Measurements from ENCODE around the gene ITPK1.

The ITPK1 gene

GRCh38 chr14:92988786-92989755 is 126.7 kb downstream of the ITPK1 start:
- Histone ChIP-seq H3K27me3 (ENCODE audit: control insufficient read depth in 2 of 2, insufficient read depth in 2 of 2, low read length in 2 of 2) (no peaks in the 10 kb centered on the region), H3K9me3 (ENCODE audit: control insufficient read depth in 2 of 2, low read length in 2 of 2) (no peaks in the 10 kb centered on the region), H3K4me3 (ENCODE audit: low read length in 2 of 2) (no peak overlapping the region), H3K36me3 (ENCODE audit: control insufficient read depth in 2 of 2, insufficient read depth in 2 of 2, low read length in 2 of 2) (peaks cover 14 to 24% of the 10 kb centered on the region in 2 donors), H3K27ac (ENCODE audit: low read depth in 2 of 2, low read length in 2 of 2) (no peak overlapping the region), H3K9ac (ENCODE audit: low read depth in 1 of 2, low read length in 2 of 2) (no peak overlapping the region), H3K4me1 (ENCODE audit: control insufficient read depth in 2 of 2, insufficient read depth in 2 of 2, low read length in 2 of 2) (no peaks in the 10 kb centered on the region)

DNA sequence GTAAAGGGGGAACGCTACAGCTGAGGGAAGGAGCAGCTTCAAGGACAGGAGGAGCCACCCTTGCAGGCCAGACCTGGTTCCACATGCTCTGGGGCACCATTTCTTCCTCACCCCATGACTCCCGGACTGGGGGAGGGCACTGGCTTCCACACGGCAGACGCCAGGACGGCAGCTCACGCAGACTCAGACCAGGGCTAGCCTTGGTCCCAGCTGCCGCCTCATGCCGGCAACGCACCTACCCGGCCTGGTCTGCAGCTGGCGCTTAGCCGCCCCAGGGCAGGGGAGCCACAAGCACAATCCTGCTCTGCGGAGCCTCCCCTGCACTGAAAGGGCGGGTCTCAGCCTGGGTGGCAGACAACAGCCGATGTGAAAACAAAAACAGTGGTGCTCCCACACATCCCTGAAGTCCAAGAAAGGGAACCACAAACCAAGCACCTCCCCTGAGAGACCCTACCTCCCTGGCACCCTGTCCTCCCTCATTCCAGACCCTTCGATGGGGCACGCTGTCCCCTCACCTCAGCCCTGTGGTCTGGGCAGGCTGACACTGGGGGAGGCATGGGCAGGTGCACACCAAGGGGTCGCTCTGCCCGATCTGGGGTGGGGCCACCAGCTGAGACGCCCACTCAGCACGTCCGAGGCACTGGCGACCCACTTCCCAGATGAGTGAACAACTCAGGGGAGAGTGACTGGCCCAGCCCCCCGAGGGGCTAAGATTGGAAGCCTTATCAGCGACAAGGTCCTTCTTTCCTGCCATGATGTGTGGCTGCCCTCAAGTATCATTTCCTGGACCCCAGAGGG is 127.8 kb downstream of the ITPK1 start:
- Histone ChIP-seq H3K27ac (ENCODE audit: low read depth in 2 of 2, low read length in 2 of 2) (no peak overlapping the region), H3K9me3 (ENCODE audit: control insufficient read depth in 2 of 2, low read length in 2 of 2) (no peaks in the 10 kb centered on the region), H3K4me1 (ENCODE audit: control insufficient read depth in 2 of 2, insufficient read depth in 2 of 2, low read length in 2 of 2) (no peaks in the 10 kb centered on the region), H3K36me3 (ENCODE audit: control insufficient read depth in 2 of 2, insufficient read depth in 2 of 2, low read length in 2 of 2) (peaks cover 9 to 14% of the 10 kb centered on the region in 2 donors), H3K4me3 (ENCODE audit: low read length in 2 of 2) (no peak overlapping the region), H3K9ac (ENCODE audit: low read depth in 1 of 2, low read length in 2 of 2) (no peak overlapping the region), H3K27me3 (ENCODE audit: control insufficient read depth in 2 of 2, insufficient read depth in 2 of 2, low read length in 2 of 2) (no peaks in the 10 kb centered on the region)

DNA sequence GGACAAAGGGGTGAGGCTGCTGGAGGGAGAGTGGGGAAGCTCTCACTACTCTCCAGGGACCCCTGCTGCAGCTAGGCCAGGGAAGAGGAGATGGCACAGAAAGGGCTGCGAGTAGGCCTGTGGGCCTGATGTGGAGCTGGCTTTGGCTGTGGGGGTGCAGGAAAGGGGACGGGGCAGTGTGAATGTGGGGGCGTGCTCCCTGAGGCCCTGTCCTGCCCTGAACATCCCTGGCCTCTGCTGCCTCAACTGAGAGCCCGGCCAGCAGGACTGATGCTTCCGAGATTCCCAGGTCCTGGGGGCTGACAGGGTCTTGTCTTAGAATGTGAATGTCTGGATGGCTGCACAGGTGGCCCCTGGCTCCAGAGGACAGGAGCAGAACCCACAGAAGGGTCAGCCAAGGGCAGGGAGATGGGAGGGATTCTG is 128.6 kb downstream of the ITPK1 start:
- Histone ChIP-seq H3K27ac (ENCODE audit: low read depth in 2 of 2, low read length in 2 of 2) (peak overlapping the region in 1 of 2 donors; percentile 16), H3K27me3 (ENCODE audit: control insufficient read depth in 2 of 2, insufficient read depth in 2 of 2, low read length in 2 of 2) (no peaks in the 10 kb centered on the region), H3K9ac (ENCODE audit: low read depth in 1 of 2, low read length in 2 of 2) (no peak overlapping the region), H3K9me3 (ENCODE audit: control insufficient read depth in 2 of 2, low read length in 2 of 2) (no peaks in the 10 kb centered on the region), H3K4me3 (ENCODE audit: low read length in 2 of 2) (no peak overlapping the region), H3K4me1 (ENCODE audit: control insufficient read depth in 2 of 2, insufficient read depth in 2 of 2, low read length in 2 of 2) (no peaks in the 10 kb centered on the region), H3K36me3 (ENCODE audit: control insufficient read depth in 2 of 2, insufficient read depth in 2 of 2, low read length in 2 of 2) (peaks cover 5 to 10% of the 10 kb centered on the region in 2 donors)

DNA sequence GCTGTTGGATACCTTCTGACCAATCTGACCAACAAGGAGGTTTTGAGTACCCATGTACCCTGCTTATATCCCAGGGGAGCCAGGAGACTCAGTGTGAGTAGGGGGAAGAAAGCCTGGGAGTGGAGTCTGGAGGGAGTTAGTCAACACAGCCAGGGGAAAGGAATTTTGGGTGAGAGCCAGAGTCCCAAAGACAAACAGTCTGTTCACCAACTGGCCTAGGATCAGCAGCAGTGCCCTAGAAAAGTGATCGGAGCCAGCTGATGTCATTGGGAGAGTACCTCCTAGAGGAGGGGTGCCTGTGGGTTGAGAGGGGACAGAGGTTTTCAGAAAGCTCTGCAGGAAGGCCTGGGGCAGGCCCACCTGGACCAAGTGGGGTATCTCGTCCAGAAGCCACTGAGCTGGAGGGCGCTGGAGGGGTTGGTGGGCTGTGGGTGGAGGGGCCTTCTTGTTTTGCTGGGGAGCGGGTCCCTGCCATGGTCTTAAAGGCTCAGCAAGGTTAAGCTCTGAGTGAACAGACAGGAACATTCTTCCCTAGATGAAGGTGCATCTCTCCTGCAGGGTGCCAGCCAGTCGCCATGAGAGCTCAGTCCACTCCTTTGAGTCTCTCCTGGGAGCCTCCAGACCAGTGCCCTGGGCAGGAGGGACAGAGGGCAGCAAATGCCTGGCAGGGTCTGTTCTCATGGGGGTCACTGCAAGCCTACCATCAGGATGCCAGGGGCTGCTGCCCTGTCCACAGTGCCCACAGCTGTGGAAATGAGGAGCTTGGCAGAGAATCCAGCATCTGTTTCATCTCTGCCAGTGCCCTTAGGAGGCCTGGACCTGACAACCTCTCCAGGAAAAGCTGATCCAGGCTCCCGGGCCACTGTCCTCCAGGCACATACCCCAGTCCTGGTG is 129.2 kb downstream of the ITPK1 start:
- Histone ChIP-seq H3K36me3 (ENCODE audit: control insufficient read depth in 2 of 2, insufficient read depth in 2 of 2, low read length in 2 of 2) (peaks cover 0 to 10% of the 10 kb centered on the region in 2 donors), H3K27me3 (ENCODE audit: control insufficient read depth in 2 of 2, insufficient read depth in 2 of 2, low read length in 2 of 2) (no peaks in the 10 kb centered on the region), H3K9me3 (ENCODE audit: control insufficient read depth in 2 of 2, low read length in 2 of 2) (no peaks in the 10 kb centered on the region), H3K27ac (ENCODE audit: low read depth in 2 of 2, low read length in 2 of 2) (peak overlapping the region in 1 of 2 donors; percentile 16), H3K4me1 (ENCODE audit: control insufficient read depth in 2 of 2, insufficient read depth in 2 of 2, low read length in 2 of 2) (no peaks in the 10 kb centered on the region), H3K4me3 (ENCODE audit: low read length in 2 of 2) (no peak overlapping the region), H3K9ac (ENCODE audit: low read depth in 1 of 2, low read length in 2 of 2) (no peak overlapping the region)

- no peak overlapping the region for H3K9ac ChIP-seq (ENCODE audit: low read depth in 1 of 2, low read length in 2 of 2)
- no peaks in the 10 kb centered on the region for H3K27me3 ChIP-seq (ENCODE audit: control insufficient read depth in 2 of 2, insufficient read depth in 2 of 2, low read length in 2 of 2)
- H3K27ac ChIP-seq (ENCODE audit: low read depth in 2 of 2, low read length in 2 of 2): no peak overlapping the region
- peaks cover 0 to 10% of the 10 kb centered on the region in 2 donors for H3K36me3 ChIP-seq (ENCODE audit: control insufficient read depth in 2 of 2, insufficient read depth in 2 of 2, low read length in 2 of 2)
- no peak overlapping the region for H3K4me3 ChIP-seq (ENCODE audit: low read length in 2 of 2)
- no peaks in the 10 kb centered on the region for H3K4me1 ChIP-seq (ENCODE audit: control insufficient read depth in 2 of 2, insufficient read depth in 2 of 2, low read length in 2 of 2)
- H3K9me3 ChIP-seq (ENCODE audit: control insufficient read depth in 2 of 2, low read length in 2 of 2): no peaks in the 10 kb centered on the region
Measured at GRCh38 chr14:92985521-92985920, 130.2 kb downstream of the ITPK1 start.

DNA sequence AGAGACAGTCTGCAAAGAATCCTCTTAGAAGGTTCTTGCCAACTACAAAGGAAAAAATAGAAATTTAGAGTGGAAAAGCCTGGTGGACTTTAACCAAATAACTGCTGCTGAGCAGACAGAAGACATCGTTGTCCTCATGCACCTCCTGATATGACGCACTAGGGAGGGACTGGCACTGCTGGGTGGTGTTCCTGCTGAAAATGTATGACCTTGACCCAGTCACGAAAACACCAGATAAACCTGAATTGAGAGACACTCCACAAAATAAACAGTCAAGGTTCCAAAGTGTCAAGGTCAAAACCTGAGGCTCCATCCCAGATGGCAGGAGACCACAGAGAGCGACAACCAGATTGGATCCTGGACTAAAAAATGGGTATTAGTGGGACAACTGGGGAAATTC is 130.8 kb downstream of the ITPK1 start:
- Histone ChIP-seq H3K27me3 (ENCODE audit: control insufficient read depth in 2 of 2, insufficient read depth in 2 of 2, low read length in 2 of 2) (no peaks in the 10 kb centered on the region), H3K36me3 (ENCODE audit: control insufficient read depth in 2 of 2, insufficient read depth in 2 of 2, low read length in 2 of 2) (peaks cover 4 to 10% of the 10 kb centered on the region in 2 donors), H3K9me3 (ENCODE audit: control insufficient read depth in 2 of 2, low read length in 2 of 2) (peaks cover 0 to 2% of the 10 kb centered on the region in 2 donors), H3K4me1 (ENCODE audit: control insufficient read depth in 2 of 2, insufficient read depth in 2 of 2, low read length in 2 of 2) (no peaks in the 10 kb centered on the region), H3K27ac (ENCODE audit: low read depth in 2 of 2, low read length in 2 of 2) (no peak overlapping the region), H3K9ac (ENCODE audit: low read depth in 1 of 2, low read length in 2 of 2) (no peak overlapping the region), H3K4me3 (ENCODE audit: low read length in 2 of 2) (no peak overlapping the region)

GRCh38 chr14:92984082-92984788 is 131.5 kb downstream of the ITPK1 start:
- H3K4me1 ChIP-seq (ENCODE audit: control insufficient read depth in 2 of 2, insufficient read depth in 2 of 2, low read length in 2 of 2): no peaks in the 10 kb centered on the region
- H3K27ac ChIP-seq (ENCODE audit: low read depth in 2 of 2, low read length in 2 of 2): no peak overlapping the region
- H3K27me3 ChIP-seq (ENCODE audit: control insufficient read depth in 2 of 2, insufficient read depth in 2 of 2, low read length in 2 of 2): no peaks in the 10 kb centered on the region
- H3K9ac ChIP-seq (ENCODE audit: low read depth in 1 of 2, low read length in 2 of 2): no peak overlapping the region
- H3K36me3 ChIP-seq (ENCODE audit: control insufficient read depth in 2 of 2, insufficient read depth in 2 of 2, low read length in 2 of 2): peaks cover 4 to 6% of the 10 kb centered on the region in 2 donors
- peaks cover 0 to 2% of the 10 kb centered on the region in 2 donors for H3K9me3 ChIP-seq (ENCODE audit: control insufficient read depth in 2 of 2, low read length in 2 of 2)
- no peak overlapping the region for H3K4me3 ChIP-seq (ENCODE audit: low read length in 2 of 2)

- H3K27ac ChIP-seq (ENCODE audit: low read depth in 2 of 2, low read length in 2 of 2): no peak overlapping the region
- peaks cover 4 to 12% of the 10 kb centered on the region in 2 donors for H3K36me3 ChIP-seq (ENCODE audit: control insufficient read depth in 2 of 2, insufficient read depth in 2 of 2, low read length in 2 of 2)
- no peak overlapping the region for H3K4me3 ChIP-seq (ENCODE audit: low read length in 2 of 2)
- no peaks in the 10 kb centered on the region for H3K27me3 ChIP-seq (ENCODE audit: control insufficient read depth in 2 of 2, insufficient read depth in 2 of 2, low read length in 2 of 2)
- H3K9ac ChIP-seq (ENCODE audit: low read depth in 1 of 2, low read length in 2 of 2): no peak overlapping the region
- peaks cover 0 to 5% of the 10 kb centered on the region in 2 donors for H3K9me3 ChIP-seq (ENCODE audit: control insufficient read depth in 2 of 2, low read length in 2 of 2)
- H3K4me1 ChIP-seq (ENCODE audit: control insufficient read depth in 2 of 2, insufficient read depth in 2 of 2, low read length in 2 of 2): no peaks in the 10 kb centered on the region
Measured at GRCh38 chr14:92982956-92983355, 132.8 kb downstream of the ITPK1 start.

DNA sequence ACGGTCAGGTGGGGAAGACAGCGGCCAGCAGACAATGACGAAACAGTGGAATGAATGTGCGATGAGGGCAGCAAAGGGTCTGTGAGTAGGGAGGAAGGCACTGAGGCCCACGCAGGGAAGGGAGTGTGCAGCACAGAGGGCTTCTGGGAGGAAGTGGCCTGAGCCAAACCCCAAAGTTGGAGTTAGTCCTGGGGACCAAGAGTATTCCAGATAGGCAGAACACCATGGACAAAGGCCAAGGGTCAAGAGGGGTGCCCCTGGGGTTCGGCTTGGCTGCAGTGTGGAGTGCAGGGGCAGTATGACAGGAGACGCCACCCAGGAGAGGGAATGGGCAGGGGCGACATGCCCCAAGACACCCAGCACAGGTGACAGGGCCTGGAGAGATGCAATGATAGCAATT is 134.0 kb downstream of the ITPK1 start:
- Histone ChIP-seq H3K36me3 (ENCODE audit: control insufficient read depth in 2 of 2, insufficient read depth in 2 of 2, low read length in 2 of 2) (peaks cover 10 to 19% of the 10 kb centered on the region in 2 donors), H3K27ac (ENCODE audit: low read depth in 2 of 2, low read length in 2 of 2) (no peak overlapping the region), H3K9ac (ENCODE audit: low read depth in 1 of 2, low read length in 2 of 2) (no peak overlapping the region), H3K4me1 (ENCODE audit: control insufficient read depth in 2 of 2, insufficient read depth in 2 of 2, low read length in 2 of 2) (no peaks in the 10 kb centered on the region), H3K9me3 (ENCODE audit: control insufficient read depth in 2 of 2, low read length in 2 of 2) (peaks cover 0 to 7% of the 10 kb centered on the region in 2 donors), H3K4me3 (ENCODE audit: low read length in 2 of 2) (no peak overlapping the region), H3K27me3 (ENCODE audit: control insufficient read depth in 2 of 2, insufficient read depth in 2 of 2, low read length in 2 of 2) (no peaks in the 10 kb centered on the region)

Data from mucosa of rectum (tissue), 2 donors.